Ovary (tissue), 9 donors: ENCODE measurements around the gene TOP3B. TPM values are rescaled to one million over a fixed set of nuclear protein-coding genes. Genes with fewer than 3 reads are reported as not detected.

Source experiments
- DNase-seq, 5 donors: peaks; one replicate each; pipeline ENCODE4 v3.0.0-alpha.2; 2019 to 2020
- H3K27ac ChIP-seq, 2 donors: fragments of 200-600 bp; one replicate each; pipeline versions ENCODE4 v1.5.1 to v1.8.0; 2019 to 2022
- H3K27me3 ChIP-seq: fragments of 200-600 bp; one replicate; pipeline ENCODE4 v1.8.0; 2022
- H3K36me3 ChIP-seq: fragments of 200-600 bp; sonication (generic); one replicate; pipeline ENCODE4 v1.5.1; 2019
- H3K4me1 ChIP-seq: one replicate; pipeline ENCODE4 v1.8.1; 2013; ENCODE audit warnings: mild to moderate bottlenecking, moderate library complexity; ENCODE audit not compliant: insufficient read depth
- H3K4me3 ChIP-seq: fragments of 200-600 bp; sonication (generic); one replicate; pipeline ENCODE4 v1.5.1; 2017
- H3K9me3 ChIP-seq, 2 donors: fragments of 200-600 bp in 1 of 2; sonication (generic) in 1 of 2; one replicate each; pipeline versions ENCODE4 v1.5.1 to v1.8.1; 2013 to 2019; ENCODE audit warnings: mild to moderate bottlenecking in 1 of 2, moderate library complexity in 1 of 2
- CTCF ChIP-seq, 3 donors: fragments of 450-650 bp in 2 of 3; fragments of 200-600 bp in 1 of 3; IDR thresholded peaks; one replicate each; pipeline versions ENCODE4 v1.5.1 to v1.8.0; 2016 to 2022; ENCODE audit warnings: antibody characterized with exemption in 3 of 3, mild to moderate bottlenecking in 1 of 3
- EP300 ChIP-seq: sonication (generic); formaldehyde crosslinking; IDR thresholded peaks from one replicate; pipeline ENCODE4 v1.6.1; 2017; ENCODE audit warnings: antibody characterized with exemption
- POLR2A ChIP-seq: fragments of 450-650 bp; IDR thresholded peaks from one replicate; pipeline ENCODE4 v1.6.1; 2017; ENCODE audit warnings: antibody characterized with exemption, mild to moderate bottlenecking, moderate library complexity
- WGBS, 3 donors: extraction: QIAGEN DNeasy Blood & Tissue Kit in 1 of 3; methylation state at CpG; one replicate each; pipeline versions ENCODE4 v1.1.5 to v1.1.7; 2013 to 2017; 5-methylcytosine and 5-hydroxymethylcytosine counted together
- intact Hi-C, 4 donors: fragments of 100-400 bp; cut with DNase I; formaldehyde crosslinking; loops; one replicate each; pipeline versions ENCODE4 v1.11.0 to v1.15.1; 2022 to 2023
- polyA plus RNA-seq, 2 donors: library from polyadenylated mRNA; stranded (reverse); fragments of 200-250 nt in 1 of 2; fragments of 350-450 nt in 1 of 2; fragmentation: Illumina TruSeq in 1 of 2; extraction: RNeasy Lipid Tissue Mini Kit (QIAGEN cat#74804) in 1 of 2; gene quantifications; one replicate each; pipeline ENCODE4 v1.2.3, GENCODE V29; 2013 to 2014
- total RNA-seq, 7 donors: library from RNA; depleted of rRNA in 2 of 7; stranded (reverse); fragments of >200 nt in 2 of 7; fragmentation: NEBNext Ultra II Directional in 3 of 7; extraction: Animal tissue kit (Norgen Biotek cat#: 25700) in 3 of 7; gene quantifications; one replicate each; pipeline versions ENCODE4 v1.1.0 to v1.2.4, GENCODE V29; 2016 to 2023
- donor health status: DM: no; HTN: no; CAD: no; lungs with moderate emphysema.
- donor health status: DM: no; HTN: no; CAD: no.
- donor health status: Bipolar disorder and iron deficiency.
- donor health status: DM: yes; HTN: yes; CAD: no.
- donor health status: DM: no; HTN: no; CAD: no.
- donor health status: DM: yes; HTN: yes; CAD: no.

Gene TOP3B
- total and polyA plus RNA-seq, 9 donors = 9.1 to 31.5 (median 24.1) TPM

GRCh38 chr22:21921729-21922128 lies 60.9 kb downstream of the TOP3B start:
- WGBS, 3 donors = 25 to 35% (median 31%) methylated on average over 8 of the region's 8 CpGs
- Histone ChIP-seq H3K27me3 (no peaks in the 10 kb centered on the region), H3K36me3 (no peaks in the 10 kb centered on the region), H3K27ac (no peak overlapping the region), H3K4me1 (peaks cover 13% of the 10 kb centered on the region), H3K4me3 (no peak overlapping the region), H3K9me3 (no peaks in the 10 kb centered on the region)
- DNase-seq = peak in 3 of 5 donors; percentile 41 to 71 (median 58)
- TF ChIP-seq CTCF (IDR thresholded peaks at IDR 0.05) (no peak), POLR2A (no peak), EP300 (no peak)
- intact Hi-C loops = no loop called here

GRCh38 chr22:21921184-21921721 lies 61.3 kb downstream of the TOP3B start:
- Histone ChIP-seq H3K27ac (no peak overlapping the region), H3K36me3 (no peaks in the 10 kb centered on the region), H3K9me3 (no peaks in the 10 kb centered on the region), H3K27me3 (no peaks in the 10 kb centered on the region), H3K4me3 (no peak overlapping the region), H3K4me1 (peaks cover 13% of the 10 kb centered on the region)
- WGBS, 3 donors = 64 to 72% (median 70%) methylated on average over 13 of the region's 13 CpGs
- no peak for TF ChIP-seq CTCF (IDR thresholded peaks at IDR 0.05)
- TF ChIP-seq POLR2A = no peak
- no peak for TF ChIP-seq EP300
- intact Hi-C loops = no loop called here
- no peak for DNase-seq

GRCh38 chr22:21920341-21921183 lies 62.0 kb downstream of the TOP3B start:
- no peak for TF ChIP-seq CTCF (IDR thresholded peaks at IDR 0.05)
- no peak for TF ChIP-seq POLR2A
- no peaks in the 10 kb centered on the region for H3K9me3 ChIP-seq
- no peak for DNase-seq
- H3K36me3 ChIP-seq = no peaks in the 10 kb centered on the region
- intact Hi-C loops = no loop called here
- H3K4me3 ChIP-seq = no peak overlapping the region
- no peak overlapping the region for H3K27ac ChIP-seq
- H3K4me1 ChIP-seq = peaks cover 13% of the 10 kb centered on the region
- 84 to 89% (median 89%) methylated on average over 16 of the region's 16 CpGs for WGBS, 3 donors
- H3K27me3 ChIP-seq = no peaks in the 10 kb centered on the region

- Histone ChIP-seq H3K4me1 (peaks cover 13% of the 10 kb centered on the region), H3K36me3 (no peaks in the 10 kb centered on the region), H3K4me3 (no peak overlapping the region), H3K9me3 (no peaks in the 10 kb centered on the region), H3K27ac (no peak overlapping the region), H3K27me3 (no peaks in the 10 kb centered on the region)
- DNase-seq = no peak
- WGBS, 3 donors = 88 to 89% (median 88%) methylated on average over 20 of the region's 20 CpGs
- intact Hi-C loops = no loop called here
- TF ChIP-seq EP300 = no peak
- no peak for TF ChIP-seq POLR2A
- no peak for TF ChIP-seq CTCF (IDR thresholded peaks at IDR 0.05)
These were observed 62.9 kb downstream of the TOP3B start for GRCh38 chr22:21919526-21920307.
